CD4-positive, alpha-beta T cell treated with Interferon gamma for 1 hour (primary cell): ENCODE measurements around the gene TACC2.

Experiments used
- DNase-seq: peaks from one replicate; pipeline ENCODE4 v3.0.0-alpha.2; 2020

Gene TACC2

GRCh38 chr10:122029499-122030199 is 40.7 kb downstream of the TACC2 start:
- DNase-seq = no peak

- DNase-seq = no peak
These were observed 41.2 kb downstream of the TACC2 start for GRCh38 chr10:122030200-122030552.

GRCh38 chr10:122033224-122033926 is 44.4 kb downstream of the TACC2 start:
- DNase-seq = no peak

GRCh38 chr10:122034149-122034756 is 45.3 kb downstream of the TACC2 start:
- no peak for DNase-seq

- no peak for DNase-seq
These were observed 51.8 kb downstream of the TACC2 start for GRCh38 chr10:122040786-122041185.

- no peak for DNase-seq
These were observed 53.9 kb downstream of the TACC2 start for GRCh38 chr10:122042836-122043235.

- DNase-seq = no peak
These were observed 55.2 kb downstream of the TACC2 start for GRCh38 chr10:122044045-122044661.

GRCh38 chr10:122044713-122045112 is 55.8 kb downstream of the TACC2 start:
- no peak for DNase-seq

- DNase-seq = no peak
These were observed 56.2 kb downstream of the TACC2 start for GRCh38 chr10:122045212-122045611.

GRCh38 chr10:122047560-122047959 is 58.6 kb downstream of the TACC2 start:
- no peak for DNase-seq

- DNase-seq = no peak
These were observed 60.1 kb downstream of the TACC2 start for GRCh38 chr10:122049076-122049475.

GRCh38 chr10:122050311-122050710 is 61.3 kb downstream of the TACC2 start:
- no peak for DNase-seq

GRCh38 chr10:122050811-122051210 is 61.8 kb downstream of the TACC2 start:
- DNase-seq = no peak

GRCh38 chr10:122051609-122052385 is 62.8 kb downstream of the TACC2 start:
- no peak for DNase-seq

GRCh38 chr10:122052701-122053100 is 63.7 kb downstream of the TACC2 start:
- DNase-seq = no peak

- DNase-seq = no peak
These were observed 64.4 kb downstream of the TACC2 start for GRCh38 chr10:122053314-122053713.

GRCh38 chr10:122054048-122055025 is 65.4 kb downstream of the TACC2 start:
- no peak for DNase-seq

GRCh38 chr10:122055252-122055651 is 66.3 kb downstream of the TACC2 start:
- DNase-seq = no peak

GRCh38 chr10:122056431-122057094 is 67.6 kb downstream of the TACC2 start:
- no peak for DNase-seq

- DNase-seq = no peak
These were observed 69.0 kb downstream of the TACC2 start for GRCh38 chr10:122057841-122058413.

- DNase-seq = no peak
These were observed 71.3 kb downstream of the TACC2 start for GRCh38 chr10:122060250-122060649.
